CD4-positive, alpha-beta T cell treated with Interleukin-17A for 1 hour (primary cell): ENCODE data around the gene ADAMTS2.

Experiments used
- DNase-seq: peaks from one replicate; pipeline ENCODE4 v3.0.0-alpha.2; 2020

ADAMTS2 gene

DNA sequence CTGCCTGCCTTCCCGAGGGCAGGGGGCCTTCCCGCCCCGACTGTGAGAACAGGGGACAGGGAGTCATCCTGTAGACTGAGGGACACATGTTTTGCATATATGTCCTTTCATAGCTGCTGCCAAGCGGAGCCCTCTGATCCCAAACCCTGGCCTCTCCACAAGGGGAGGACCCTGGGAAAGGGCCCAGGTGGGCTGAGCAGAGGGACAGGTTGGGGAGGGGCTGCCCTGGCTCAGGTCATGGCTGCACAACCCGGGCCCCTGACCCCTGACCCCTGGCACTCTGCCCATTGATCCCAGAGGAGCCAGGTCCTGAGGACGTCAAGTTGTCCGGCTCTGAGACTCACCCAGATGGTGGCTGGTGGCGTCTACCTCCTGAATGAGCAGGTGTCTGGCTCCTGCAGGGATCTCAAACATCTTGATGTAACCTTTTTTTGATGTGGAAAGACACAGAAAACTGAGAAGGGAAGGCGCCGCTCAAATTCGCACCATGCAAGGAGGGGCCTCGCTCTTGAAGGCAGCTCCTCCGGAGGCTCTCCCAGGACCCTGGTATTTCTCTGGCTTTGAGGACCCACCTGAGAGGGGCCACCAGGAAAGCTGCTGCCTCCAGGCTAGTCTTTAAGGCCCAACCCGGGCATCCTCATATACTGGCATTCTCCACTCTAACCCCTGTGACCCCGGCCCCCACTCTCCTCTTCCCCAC is 213.2 kb downstream of the ADAMTS2 start:
- no peak for DNase-seq

DNA sequence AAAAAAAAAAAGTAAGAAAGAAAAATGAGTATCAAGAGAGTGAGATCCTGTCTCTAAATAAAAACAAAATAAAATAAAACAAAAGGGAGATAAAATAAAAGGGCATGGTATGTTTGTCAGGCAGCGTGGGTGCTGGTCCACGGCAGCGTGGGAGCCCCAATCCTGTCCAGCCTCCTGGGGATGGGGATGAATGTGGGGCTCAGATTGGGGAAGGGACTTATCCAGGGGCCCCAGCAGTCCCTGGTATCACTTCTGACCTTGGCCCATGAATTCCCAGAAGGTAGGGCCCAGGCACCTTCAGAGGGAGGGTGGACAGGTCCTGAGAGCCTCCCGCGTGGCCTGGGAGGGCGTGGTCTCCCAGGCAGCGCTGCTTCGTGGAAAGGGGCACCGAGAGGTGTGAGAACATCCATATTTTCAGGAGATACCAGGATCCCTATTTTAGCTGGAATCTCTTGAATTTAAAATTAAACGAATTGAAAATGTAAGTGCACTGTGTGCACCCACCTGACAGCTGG is 213.9 kb downstream of the ADAMTS2 start:
- DNase-seq, result no peak

DNA sequence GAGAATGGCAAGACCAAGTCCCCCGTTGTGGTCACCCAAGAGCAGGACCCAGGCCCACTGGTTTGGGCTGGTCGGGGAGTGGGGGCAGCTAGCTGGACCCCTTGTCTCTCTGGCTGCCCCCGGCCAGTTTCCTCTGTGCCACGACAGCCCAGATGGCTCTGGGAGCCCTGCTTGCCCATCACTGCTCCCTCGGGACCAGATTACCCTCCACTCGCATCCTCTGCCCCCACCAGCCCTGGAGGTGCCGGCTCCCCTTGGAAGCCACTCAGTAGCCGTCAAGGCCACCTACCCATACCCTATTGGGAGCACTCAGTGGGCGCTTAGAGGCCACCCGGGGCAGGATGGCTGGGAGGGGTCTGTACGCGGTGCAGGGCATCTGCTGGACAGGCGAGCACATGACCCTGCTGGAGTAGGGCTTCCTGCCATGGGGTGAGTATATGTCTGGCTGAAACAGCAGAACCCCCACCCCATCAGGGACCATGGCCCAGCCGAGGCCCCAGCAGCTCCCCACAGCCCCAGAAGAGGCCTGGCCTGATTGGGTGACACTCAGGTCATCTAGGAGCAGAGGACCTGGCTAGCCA is 215.1 kb downstream of the ADAMTS2 start:
- no peak for DNase-seq

DNA sequence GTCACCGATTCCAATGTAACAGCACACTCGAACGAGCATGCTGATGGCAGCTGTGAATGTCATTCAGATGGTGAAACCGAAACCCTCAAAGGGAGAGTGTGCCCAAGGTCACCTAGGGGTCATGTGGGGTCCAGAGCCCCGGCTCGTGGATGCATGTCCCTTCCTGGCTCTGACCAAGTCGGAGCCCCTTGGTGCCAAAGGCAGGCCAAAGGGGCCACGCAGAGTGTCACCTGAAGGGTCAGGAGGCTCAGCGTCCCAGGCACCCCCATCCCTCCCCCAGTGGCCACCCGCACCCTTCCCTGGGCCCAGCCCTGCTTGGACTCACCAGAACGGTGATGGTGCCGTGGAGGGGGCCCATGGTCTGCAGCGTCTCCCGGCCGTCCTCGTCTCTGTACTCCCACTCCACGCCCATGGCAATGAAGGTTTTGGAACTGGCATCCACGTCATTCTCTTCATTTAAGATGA is 215.6 kb downstream of the ADAMTS2 start:
- no peak for DNase-seq

DNA sequence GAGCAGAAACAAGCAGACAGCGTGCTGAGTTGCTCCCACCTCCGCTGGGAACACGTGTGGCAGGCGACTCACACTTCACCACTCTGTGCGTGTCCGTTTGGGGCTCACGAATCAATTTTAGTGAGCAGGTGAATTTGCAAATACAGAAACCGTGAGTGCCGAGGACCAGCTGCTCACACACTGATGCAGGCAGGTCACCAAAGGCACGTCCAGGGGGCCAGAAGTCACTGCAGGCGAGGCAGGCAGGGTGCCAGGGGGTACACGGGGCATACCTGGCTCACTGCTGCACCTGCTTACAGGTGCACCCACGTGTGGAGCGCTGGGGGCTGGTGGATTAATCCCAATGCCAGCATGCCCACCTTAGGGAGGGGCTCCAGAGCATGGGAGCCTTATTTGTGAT is 216.3 kb downstream of the ADAMTS2 start:
- no peak for DNase-seq

DNA sequence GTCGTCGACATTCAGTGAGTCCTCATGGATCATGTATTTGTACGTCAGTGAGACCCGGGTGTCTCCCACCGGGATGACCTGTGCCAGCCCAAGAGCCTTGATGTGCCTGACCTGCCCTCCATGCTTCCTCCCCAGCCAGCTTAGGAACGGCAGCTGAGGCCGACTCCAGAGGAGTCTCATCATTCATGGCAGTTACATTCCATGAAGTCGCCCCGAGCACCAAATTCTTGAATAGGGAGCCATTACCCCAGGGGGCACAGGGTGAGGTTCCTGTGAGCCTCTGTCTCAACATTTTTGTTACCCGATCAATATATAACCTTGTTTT is 217.3 kb downstream of the ADAMTS2 start:
- no peak for DNase-seq

DNA sequence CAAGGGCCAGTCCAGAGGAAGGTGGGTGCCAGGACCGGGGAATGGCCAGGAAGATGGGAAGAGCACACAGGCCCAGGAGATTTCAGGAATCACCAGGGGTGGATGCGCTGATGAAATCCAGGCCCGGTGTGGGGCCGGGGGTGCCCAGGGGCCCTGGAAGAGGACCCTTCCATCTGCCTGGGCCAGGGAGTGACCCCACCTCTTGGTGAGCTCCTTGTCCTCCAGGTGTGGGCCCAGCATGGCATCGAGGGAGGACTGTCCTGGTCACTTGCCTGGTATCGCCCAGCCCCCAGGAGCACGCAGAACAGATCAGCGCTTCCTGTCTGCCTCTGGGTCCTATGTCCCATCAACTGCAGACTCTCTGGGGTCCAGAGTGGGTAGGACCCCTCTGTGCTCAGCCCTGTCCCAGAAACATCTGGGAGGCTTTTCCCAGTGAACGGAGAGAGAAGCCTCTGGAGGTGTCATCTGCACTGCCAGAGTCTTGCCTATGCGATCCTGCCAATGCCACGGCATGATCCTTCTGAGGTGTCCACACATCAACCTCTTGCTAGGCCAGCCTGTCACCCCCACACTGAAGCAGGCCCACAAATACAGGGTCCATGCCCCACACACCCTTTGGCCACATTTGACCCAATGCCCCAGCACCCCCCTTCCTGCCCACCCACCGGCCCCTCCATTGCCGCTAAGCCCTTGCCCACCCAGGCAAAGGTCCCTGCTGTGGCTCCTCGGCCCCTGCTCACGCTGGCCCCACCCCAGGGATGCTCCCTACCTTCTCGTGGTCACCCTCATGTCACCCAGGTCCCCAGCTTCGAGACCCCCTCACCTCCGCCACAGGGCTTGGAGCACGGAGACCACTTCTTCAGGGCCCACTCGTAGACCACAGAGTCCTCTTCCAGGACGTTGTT is 217.9 kb downstream of the ADAMTS2 start:
- no peak for DNase-seq

DNA sequence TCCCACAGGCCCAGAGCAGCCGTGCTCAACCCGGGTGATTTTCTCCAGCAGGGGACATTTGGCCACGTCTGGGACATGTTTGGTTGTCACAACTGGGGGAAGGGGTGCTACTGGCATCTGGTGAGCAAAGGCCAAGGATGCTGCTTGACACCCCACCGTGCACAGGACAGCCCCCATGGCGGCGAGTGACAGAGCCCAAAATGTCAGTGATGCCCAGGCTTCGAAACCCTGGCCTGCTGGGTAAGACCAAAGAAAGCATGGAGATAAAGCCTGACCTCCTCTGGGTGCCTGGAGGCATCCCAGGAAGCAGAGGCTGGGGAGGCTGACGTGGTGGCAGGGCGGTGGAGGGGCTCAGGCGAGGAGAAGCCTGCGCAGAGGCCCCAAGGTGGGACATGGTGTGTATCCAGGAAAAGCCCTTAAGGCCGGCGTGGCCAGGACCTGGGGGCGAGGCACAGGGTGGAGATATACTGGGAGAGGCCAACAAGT is 218.7 kb downstream of the ADAMTS2 start:
- DNase-seq, result no peak

DNA sequence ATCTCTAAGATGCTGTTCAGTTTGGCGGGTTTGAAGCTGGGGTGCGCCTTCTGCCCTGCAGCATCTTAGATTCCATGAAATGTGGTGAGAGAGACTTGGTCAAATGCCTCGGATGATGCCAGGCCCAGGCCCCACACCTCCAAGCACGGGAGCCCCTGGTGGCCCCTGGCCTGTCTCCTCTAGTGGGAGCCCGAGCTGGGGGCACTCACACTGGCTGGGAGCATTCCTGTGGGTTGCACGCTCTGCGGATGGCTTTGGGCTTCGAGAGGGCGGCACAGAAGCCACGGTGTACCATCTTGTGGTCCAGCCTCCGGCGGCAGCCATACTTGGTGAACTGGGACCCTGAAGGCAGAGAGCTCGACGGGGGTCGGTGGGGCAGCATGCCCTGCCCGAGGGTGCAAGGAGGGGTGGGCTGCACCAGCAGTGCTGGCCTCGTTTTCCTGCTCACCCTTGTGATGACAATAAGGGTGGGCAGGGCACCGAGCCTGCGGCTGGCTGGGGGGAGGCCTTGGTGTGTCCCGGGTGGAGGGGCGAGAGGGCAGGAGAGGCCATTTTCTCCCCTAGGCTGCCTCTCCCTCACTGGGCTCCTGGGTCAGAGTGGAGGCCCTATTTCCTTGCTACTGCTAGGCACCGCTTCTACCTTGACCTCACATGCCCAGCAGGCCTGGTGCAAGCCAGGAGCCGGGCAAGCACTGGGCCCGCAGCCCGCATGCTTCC is 219.3 kb downstream of the ADAMTS2 start:
- DNase-seq, result no peak

DNA sequence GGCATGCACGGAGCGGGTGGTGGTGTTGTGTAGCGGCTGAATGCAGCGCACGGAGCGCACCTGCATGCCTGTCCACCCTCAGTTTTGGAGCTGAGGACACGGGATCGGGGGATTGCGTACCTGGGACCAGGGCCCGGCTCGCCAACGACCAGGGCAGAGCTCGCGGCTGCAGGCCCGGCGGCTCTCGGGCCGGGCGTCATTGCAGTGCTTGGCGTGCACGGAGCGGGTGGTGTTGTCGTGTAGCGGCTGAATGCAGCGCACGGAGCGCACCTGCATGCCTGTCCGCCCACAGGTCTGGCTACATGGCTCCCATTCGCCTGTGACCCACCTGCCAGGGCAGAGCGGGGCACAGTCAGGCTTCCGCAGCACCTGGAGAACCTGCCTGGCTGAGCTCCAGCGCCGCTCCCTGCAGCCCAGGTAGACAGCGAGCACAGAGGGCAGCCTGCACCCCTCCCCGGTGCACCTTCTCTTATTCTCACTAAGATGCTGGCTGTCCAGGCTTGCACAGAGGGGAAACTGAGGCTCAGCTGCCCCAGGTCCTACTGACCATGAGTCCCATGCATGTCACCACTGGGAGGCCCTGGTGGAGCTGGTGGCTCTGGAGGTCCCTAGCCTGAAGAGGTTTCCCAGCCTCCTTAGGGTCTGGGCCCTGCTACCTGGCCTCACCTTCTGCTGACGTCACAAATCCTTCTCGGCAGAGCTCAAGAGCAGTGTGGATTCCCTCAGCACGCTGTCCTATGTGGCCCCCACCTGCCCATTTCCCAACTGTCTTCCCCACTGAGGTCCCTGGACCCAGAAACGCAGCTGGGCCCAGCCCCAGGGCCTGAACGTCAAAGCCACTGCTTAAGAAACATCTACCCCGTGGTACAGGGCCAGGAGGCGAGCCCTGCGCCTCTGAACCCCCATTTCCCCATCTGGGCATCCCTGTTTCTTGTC is 220.1 kb downstream of the ADAMTS2 start:
- DNase-seq, result no peak

DNA sequence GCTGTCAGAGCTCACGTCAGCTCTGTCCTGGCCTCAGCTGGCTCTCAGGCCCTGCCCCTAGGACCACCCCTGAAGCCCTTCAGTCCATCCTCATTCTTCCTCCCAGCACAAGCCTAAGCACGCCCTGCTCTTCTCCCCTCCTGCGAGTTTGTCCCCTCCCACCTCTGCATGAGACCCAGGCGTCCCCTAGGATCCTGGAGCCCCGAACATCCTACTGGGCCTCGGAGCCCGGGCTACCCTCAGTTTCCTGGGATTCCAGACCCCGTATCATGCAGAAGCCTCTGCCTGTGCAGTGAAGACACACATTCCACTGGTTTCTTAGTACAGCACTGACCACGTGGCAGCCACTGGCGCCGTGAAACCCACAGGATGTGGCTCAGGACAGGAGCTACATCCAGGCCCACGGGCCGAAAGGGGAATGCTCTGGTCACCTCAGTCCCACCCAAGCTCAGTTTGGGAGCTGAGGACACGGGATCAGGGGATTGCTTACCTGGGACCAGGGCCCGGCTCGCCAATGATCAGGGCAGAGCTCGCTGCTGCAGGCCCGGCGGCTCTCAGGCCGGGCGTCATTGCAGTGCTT is 220.9 kb downstream of the ADAMTS2 start:
- DNase-seq, result no peak

DNA sequence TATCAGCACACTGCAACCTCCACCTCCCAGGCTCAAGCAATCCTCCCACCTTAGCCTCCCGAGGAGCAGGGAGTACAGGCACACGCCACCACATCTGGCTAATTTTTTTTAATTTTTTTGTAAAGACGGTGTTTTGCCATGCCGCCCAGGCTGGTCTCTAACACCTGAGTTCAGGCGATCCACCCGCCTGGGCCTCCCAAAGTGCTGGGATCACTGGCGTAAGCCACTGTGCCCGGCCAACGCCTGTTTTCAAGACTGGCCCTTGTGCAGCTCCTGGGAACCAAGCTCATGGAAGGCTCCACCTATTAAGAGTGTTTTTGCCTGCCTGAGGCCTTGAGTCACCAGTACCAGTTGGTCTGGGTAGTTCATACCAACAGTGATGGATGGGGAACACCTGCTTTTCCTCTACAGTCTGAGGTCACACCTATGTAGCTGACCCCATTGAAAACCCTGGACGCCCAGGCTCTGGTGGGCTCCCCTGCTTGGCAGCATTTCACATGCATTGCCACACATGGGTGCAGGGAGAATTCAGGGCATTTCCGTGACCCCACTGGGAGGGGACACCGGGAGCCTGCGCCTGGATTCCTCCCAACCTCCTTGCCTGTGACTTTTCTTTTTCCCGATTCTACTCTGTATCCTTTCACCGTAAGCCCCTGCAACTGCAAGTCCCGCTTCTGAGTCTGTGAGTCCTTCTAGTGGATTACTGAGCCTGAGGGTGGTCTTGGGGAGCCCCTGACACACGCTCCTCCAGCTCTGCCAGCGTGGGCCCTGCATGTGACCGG is 221.6 kb downstream of the ADAMTS2 start:
- no peak for DNase-seq

DNA sequence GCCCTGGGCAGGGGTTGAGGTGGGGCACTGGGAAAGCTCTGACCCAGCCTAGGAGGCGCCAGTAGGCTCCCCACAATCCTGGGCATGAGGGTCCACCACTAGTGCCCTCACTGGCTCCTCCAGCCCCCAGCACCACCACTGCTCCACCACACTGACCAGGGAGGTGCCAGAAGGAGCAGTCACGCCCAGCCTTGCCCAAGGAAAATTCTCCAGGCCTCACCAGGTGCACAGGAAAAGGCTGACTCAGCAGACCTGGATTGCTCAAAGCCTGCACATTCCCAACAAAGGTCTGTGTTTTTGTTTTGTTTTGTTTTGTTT is 222.2 kb downstream of the ADAMTS2 start:
- no peak for DNase-seq

DNA sequence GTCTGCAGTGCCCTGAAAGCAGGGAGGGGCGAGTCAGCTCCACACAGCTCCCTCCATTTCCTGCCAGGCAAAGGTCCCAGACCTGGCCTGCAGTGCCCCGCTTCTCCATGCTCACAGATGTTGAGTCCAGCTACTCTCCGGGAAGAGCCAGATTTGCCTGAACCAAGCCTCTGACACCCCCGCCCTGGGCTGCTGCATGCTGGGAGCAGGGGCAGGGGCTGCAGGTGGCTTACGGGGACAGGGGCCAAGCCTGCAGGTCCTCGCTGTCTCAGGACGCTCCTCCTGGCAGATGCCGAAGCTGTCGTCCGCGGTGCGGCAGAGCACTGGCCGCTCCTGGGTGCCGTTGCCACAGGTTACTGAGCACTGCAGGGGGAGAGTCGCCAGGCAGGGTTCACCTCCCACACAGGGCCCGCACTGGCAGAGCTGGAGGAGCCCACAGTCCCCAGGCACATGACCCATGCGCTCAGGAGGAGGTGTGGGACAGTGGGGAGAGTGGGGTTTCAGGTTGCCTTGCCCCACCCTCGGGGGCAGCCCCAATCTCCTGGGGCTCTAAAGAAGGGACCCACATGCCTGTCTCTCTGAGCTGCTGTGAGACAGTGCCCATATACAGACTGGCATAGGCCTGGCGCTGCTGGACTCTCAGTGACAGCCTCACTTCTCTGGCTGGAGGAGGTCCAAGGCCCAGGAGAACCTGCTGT is 222.7 kb downstream of the ADAMTS2 start:
- DNase-seq, result no peak

DNA sequence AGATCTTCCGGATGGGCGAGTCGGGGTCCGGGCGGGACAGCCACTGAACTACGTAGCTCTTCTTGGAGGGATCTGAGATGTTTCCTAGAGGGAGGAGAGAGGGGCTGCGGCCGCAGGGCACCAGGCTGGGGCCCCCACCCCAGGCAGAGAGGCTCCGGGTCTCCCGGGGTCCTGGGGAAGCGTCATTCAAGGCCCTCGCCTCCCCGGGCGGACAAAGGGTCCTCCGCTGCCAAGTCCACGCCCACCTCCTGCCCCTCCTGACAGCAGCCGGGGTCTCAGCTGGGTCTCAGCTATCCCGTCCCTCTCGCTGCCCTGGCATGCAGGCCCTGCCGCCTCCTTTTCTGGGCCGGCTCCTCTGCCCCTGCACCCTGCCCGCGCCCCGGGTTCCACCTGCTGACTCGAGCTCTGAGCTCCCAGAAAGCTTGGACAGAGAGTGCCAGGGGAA is 223.6 kb downstream of the ADAMTS2 start:
- DNase-seq, result no peak

DNA sequence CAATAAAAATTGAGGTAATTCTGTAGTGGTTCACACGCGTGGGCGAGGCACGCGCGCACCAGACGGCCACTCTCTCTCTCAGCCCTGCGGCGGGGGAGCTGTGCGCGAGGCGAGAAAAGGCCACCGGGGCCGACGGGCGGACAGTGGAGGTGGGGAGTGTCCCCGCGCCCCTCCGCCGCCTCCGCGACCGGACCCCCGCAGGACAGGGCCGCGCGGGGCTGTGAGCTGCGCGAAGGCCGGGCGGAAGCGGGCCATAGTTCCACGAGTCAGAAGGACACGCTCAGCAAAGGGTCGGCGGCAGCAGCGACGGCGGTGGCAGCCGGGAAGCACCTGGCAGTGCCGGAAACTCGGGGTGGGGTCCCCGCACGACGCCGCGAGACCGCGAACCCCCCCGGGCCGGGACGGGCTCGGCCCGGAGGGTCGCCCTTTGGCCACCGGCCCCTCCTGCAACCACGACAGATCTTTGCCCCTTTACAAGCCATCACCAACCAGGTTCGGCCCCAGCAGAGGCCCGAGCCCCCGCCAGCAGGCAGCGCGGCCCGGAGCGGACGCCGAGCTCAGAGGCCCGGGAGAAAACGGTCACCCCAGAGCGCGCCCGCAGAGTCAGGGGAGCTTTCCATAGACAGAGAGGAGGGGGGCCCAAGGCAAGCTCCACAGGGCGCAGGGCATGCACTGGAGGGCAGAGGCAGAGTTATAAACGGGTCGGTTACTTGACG is 224.2 kb downstream of the ADAMTS2 start:
- DNase-seq, result no peak

DNA sequence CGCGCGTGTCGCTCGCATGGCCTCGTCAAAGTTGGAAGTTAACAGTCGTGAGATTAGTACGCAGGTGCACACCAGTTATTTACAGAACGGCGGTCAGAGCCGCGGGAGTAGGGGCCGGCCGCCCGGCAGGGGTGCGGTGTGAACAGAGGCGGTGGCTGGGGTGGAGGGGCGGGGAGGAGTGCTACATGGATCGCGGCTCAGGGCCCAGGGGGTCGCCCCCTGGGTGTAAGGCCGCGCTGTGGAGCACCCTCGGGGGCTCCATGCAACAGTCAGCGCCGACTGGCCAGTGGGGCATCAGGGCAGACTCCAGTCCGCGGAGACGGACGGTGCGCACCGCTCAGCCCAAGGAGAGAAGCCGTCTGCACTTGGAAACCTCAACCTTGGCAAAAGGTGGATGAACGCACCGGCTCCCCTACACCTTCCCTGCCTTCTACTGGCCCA is 224.8 kb downstream of the ADAMTS2 start:
- no peak for DNase-seq

DNA sequence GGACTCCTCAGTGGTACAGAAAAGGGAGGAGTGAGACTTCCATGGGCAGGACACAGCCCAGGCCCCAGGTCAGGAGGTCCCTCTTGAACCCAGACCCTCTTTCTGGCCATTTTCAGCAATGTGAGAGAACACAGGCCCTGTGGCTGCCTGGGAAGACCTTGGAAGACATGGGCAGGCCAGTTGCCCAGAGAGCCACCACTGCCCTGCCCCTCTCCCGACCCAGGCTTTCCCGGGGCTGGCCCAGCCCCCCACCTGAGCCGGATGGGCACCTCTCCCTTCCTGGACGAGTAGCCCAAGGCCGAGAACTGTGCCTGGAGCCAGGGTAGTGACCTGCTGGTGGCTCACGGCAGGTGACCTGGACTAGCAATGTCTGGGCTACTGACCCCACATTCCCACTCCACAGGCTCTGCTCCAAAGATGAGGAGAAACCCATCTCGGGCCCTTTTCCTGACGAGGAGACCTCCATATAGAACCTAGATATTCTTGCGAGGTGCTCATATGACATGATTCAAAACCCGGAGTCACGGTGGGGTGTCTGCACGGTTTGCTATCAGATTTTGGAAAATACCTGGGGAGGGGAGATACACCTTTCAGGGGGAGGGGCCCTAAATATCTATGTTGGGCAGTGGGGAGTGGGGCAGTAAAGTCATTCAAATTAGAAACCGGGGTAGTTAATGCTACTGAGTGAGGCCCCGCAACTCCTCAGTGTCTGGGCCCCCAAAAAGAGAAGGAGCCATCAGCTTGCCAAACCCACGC is 225.7 kb downstream of the ADAMTS2 start:
- DNase-seq, result no peak
